Kidney capillary endothelial cell (primary cell): Measurements from ENCODE around the gene MS4A2.
"Not testable (repeated sequence)": the region's sequence is repeated elsewhere in the genome, so short reads cannot be mapped to it uniquely, and the experiment has no call there.

ENCODE experiments used
- DNase-seq: peaks from one replicate; pipeline ENCODE4 v3.0.0-alpha.2; 2018; ENCODE audit warnings: low spot score

The MS4A2 gene

GRCh38 chr11:60101368-60101767 is 12.9 kb downstream of the MS4A2 start:
- DNase-seq = not testable (repeated sequence)

- not testable (repeated sequence) for DNase-seq
Observed at GRCh38 chr11:60104471-60105115, 16.1 kb downstream of the MS4A2 start.

GRCh38 chr11:60108631-60109030 is 20.2 kb downstream of the MS4A2 start:
- DNase-seq = not testable (repeated sequence)

- DNase-seq = no peak
Observed at GRCh38 chr11:60111793-60112192, 23.3 kb downstream of the MS4A2 start.

- DNase-seq = no peak
Observed at GRCh38 chr11:60116996-60117790, 28.7 kb downstream of the MS4A2 start.

- DNase-seq = no peak
Observed at GRCh38 chr11:60118338-60118737, 29.9 kb downstream of the MS4A2 start.

- DNase-seq = no peak
Observed at GRCh38 chr11:60119710-60120109, 31.2 kb downstream of the MS4A2 start.

- no peak for DNase-seq
Observed at GRCh38 chr11:60121264-60121663, 32.8 kb downstream of the MS4A2 start.

GRCh38 chr11:60122414-60123036 is 34.1 kb downstream of the MS4A2 start:
- no peak for DNase-seq

GRCh38 chr11:60124802-60125432 is 36.5 kb downstream of the MS4A2 start:
- DNase-seq = no peak

GRCh38 chr11:60125956-60126585 is 37.6 kb downstream of the MS4A2 start:
- DNase-seq = no peak

- DNase-seq = no peak
Observed at GRCh38 chr11:60127311-60127811, 38.9 kb downstream of the MS4A2 start.

GRCh38 chr11:60128376-60128775 is 39.9 kb downstream of the MS4A2 start:
- no peak for DNase-seq

GRCh38 chr11:60128866-60129265 is 40.4 kb downstream of the MS4A2 start:
- not testable (repeated sequence) for DNase-seq

- no peak for DNase-seq
Observed at GRCh38 chr11:60129853-60130252, 41.4 kb downstream of the MS4A2 start.

GRCh38 chr11:60130496-60130895 is 42.0 kb downstream of the MS4A2 start:
- DNase-seq = peak; percentile 19

GRCh38 chr11:60131912-60132311 is 43.4 kb downstream of the MS4A2 start:
- no peak for DNase-seq

- no peak for DNase-seq
Observed at GRCh38 chr11:60133917-60134316, 45.5 kb downstream of the MS4A2 start.

GRCh38 chr11:60143768-60144167 is 55.3 kb downstream of the MS4A2 start:
- no peak for DNase-seq

- no peak for DNase-seq
Observed at GRCh38 chr11:60145677-60146076, 57.2 kb downstream of the MS4A2 start.
